WTC11 (cell line): ENCODE data around the gene TRMT2B. TPM values are rescaled to one million over a fixed set of nuclear protein-coding genes. Genes with fewer than 3 reads are reported as not detected.

ENCODE experiments used
- ATAC-seq: fragments of 200-7000 bp; cut with Tn5 transposase; 2 replicates; pipeline ENCODE4 v1.10.0; 2021; ENCODE audit warnings: mild to moderate bottlenecking, moderate library complexity
- Bru-seq: library from RNA; stranded (reverse); fragments of 400-500 nt; gene quantifications from one replicate; lab custom pipeline; 2021; lab: Mats Ljungman, UMichigan
- CTCF ChIA-PET: fragments of 300-600 bp; sonication (Branson Sonifier 250); formaldehyde crosslinking; loops from one replicate; lab custom pipeline; 2021; ENCODE audit warnings: antibody characterized with exemption; lab: Charles Lee
- POLR2A ChIA-PET: fragments of 350-600 bp; sonication (Branson Sonifier 250); formaldehyde crosslinking; loops from one replicate; lab custom pipeline; 2021; ENCODE audit warnings: antibody characterized with exemption; lab: Charles Lee
- DNase-seq: peaks from one replicate; pipeline ENCODE4 v3.0.0; 2021; ENCODE audit warnings: low spot score
- H3K27ac Mint-ChIP-seq: 2 replicates; pipeline ENCODE4 v1.8.0; 2021; ENCODE audit warnings: mixed read lengths
- H3K27me3 Mint-ChIP-seq: 2 replicates; pipeline ENCODE4 v1.8.0; 2021; ENCODE audit warnings: low read depth, mild to moderate bottlenecking, moderate library complexity, mixed read lengths
- H3K36me3 Mint-ChIP-seq: 2 replicates; pipeline ENCODE4 v1.8.0; 2021; ENCODE audit warnings: mixed read lengths
- H3K4me1 Mint-ChIP-seq: 2 replicates; pipeline ENCODE4 v1.8.0; 2022; ENCODE audit warnings: mixed read lengths
- H3K4me3 Mint-ChIP-seq: 2 replicates; pipeline ENCODE4 v1.8.0; 2021; ENCODE audit warnings: mild to moderate bottlenecking, moderate library complexity, mixed read lengths
- H3K9me3 Mint-ChIP-seq: 2 replicates; pipeline ENCODE4 v1.8.0; 2021; ENCODE audit warnings: mixed read lengths
- E2F4 ChIP-seq: sonication (generic); formaldehyde crosslinking; IDR thresholded peaks from 2 replicates; pipeline ENCODE4 v1.8.1; 2022; ENCODE audit warnings: low read depth, mild to moderate bottlenecking, moderate library complexity, missing genetic modification reagents, borderline replicate concordance
- E2F5 ChIP-seq: sonication (generic); formaldehyde crosslinking; IDR thresholded peaks from 2 replicates; pipeline ENCODE4 v1.8.1; 2022; ENCODE audit warnings: mild to moderate bottlenecking, moderate library complexity, missing genetic modification reagents
- EMX1 ChIP-seq: fragments of 250-450 bp; sonication (Bioruptor Pico); IDR thresholded peaks from 2 replicates; pipeline ENCODE4 v1.8.0; 2021; ENCODE audit warnings: mild to moderate bottlenecking
- ETV6 ChIP-seq: sonication (generic); formaldehyde crosslinking; IDR thresholded peaks from 2 replicates; pipeline ENCODE4 v1.8.1; 2022; ENCODE audit warnings: mild to moderate bottlenecking, missing genetic modification reagents
- FOXK1 ChIP-seq: sonication (generic); formaldehyde crosslinking; IDR thresholded peaks from 2 replicates; pipeline ENCODE4 v1.8.0; 2022; ENCODE audit warnings: mild to moderate bottlenecking, moderate library complexity, missing genetic modification reagents
- HMGXB4 ChIP-seq: sonication (generic); formaldehyde crosslinking; IDR thresholded peaks from 2 replicates; pipeline ENCODE4 v1.8.1; 2023; ENCODE audit warnings: mild to moderate bottlenecking, moderate library complexity, missing genetic modification reagents
- JUN ChIP-seq: sonication (generic); formaldehyde crosslinking; IDR thresholded peaks from 2 replicates; pipeline ENCODE4 v1.8.0; 2023; ENCODE audit warnings: mild to moderate bottlenecking, missing genetic modification reagents
- MYBL2 ChIP-seq: sonication (generic); formaldehyde crosslinking; IDR thresholded peaks from 2 replicates; pipeline ENCODE4 v1.8.1; 2023; ENCODE audit warnings: mild to moderate bottlenecking, moderate library complexity, missing genetic modification reagents
- NFATC4 ChIP-seq: fragments of 250-450 bp; sonication (Bioruptor Pico); IDR thresholded peaks from 2 replicates; pipeline ENCODE4 v1.9.0; 2021; ENCODE audit warnings: mild to moderate bottlenecking
- NFE2L1 ChIP-seq: sonication (generic); formaldehyde crosslinking; IDR thresholded peaks from 2 replicates; pipeline ENCODE4 v1.8.1; 2023; ENCODE audit warnings: missing genetic modification reagents
- NFYB ChIP-seq: sonication (generic); formaldehyde crosslinking; conservative IDR thresholded peaks from 2 replicates; pipeline ENCODE4 v1.8.0; 2022; ENCODE audit warnings: low read depth, missing genetic modification reagents
- SP1 ChIP-seq: sonication (generic); formaldehyde crosslinking; conservative IDR thresholded peaks from 2 replicates; pipeline ENCODE4 v1.8.1; 2022; ENCODE audit warnings: missing genetic modification reagents
- USF1 ChIP-seq: sonication (generic); formaldehyde crosslinking; IDR thresholded peaks from 2 replicates; pipeline ENCODE4 v1.8.0; 2022; ENCODE audit warnings: mild to moderate bottlenecking, missing genetic modification reagents
- ZBTB21 ChIP-seq: sonication (generic); formaldehyde crosslinking; IDR thresholded peaks from 2 replicates; pipeline ENCODE4 v1.8.1; 2023; ENCODE audit warnings: mild to moderate bottlenecking, missing genetic modification reagents, borderline replicate concordance
- ZNF416 ChIP-seq: fragments of 250-450 bp; sonication (Bioruptor Pico); IDR thresholded peaks from 2 replicates; pipeline ENCODE4 v1.9.0; 2021; ENCODE audit warnings: mild to moderate bottlenecking, inconsistent platforms
- long read RNA-seq, 3 experiments: library from RNA in 1 of 3; library from capped mRNA in 1 of 3; library from polyadenylated mRNA in 1 of 3; unstranded in 2 of 3; stranded (forward) in 1 of 3; transcript quantifications; one replicate each; pipeline ENCODE4 v2.0.0, GENCODE V29; 2021
- total RNA-seq: library from RNA; stranded (reverse); gene quantifications from 3 replicates; pipeline ENCODE4 v1.2.3, GENCODE V29; 2021

TRMT2B gene
- total RNA-seq (14.3 to 17.3 TPM (median 15.4 TPM) in 3 replicates), Bru-seq, nascent RNA (percentile 60 among the genes with signal in this experiment)
- long read RNA-seq, experiment 1, transcript TRMT2B-206 (13 exons, 3,106 nt), result major isoform, 8 of 78 reads
- long read RNA-seq, experiment 1, partial matches to known transcripts, result 12 of 78 reads
- long read RNA-seq, experiment 1, other reads (novel, unspliced or antisense), result 54 of 78 reads
- long read RNA-seq, experiment 2, partial matches to known transcripts, result 12 of 14 reads
- long read RNA-seq, experiment 2, other reads (novel, unspliced or antisense), result 2 of 14 reads
- long read RNA-seq, experiment 3, partial matches to known transcripts, result 0 of 16 reads
- long read RNA-seq, experiment 3, other reads (novel, unspliced or antisense), result 16 of 16 reads

- Mint-ChIP-seq H3K27me3 (no peaks in the 10 kb centered on the region), H3K36me3 (peaks cover 4% of the 10 kb centered on the region; the same call in 1 of the 2 replicates), H3K4me1 (peaks cover 2% of the 10 kb centered on the region; the same call in 1 of the 2 replicates), H3K4me3 (peak within 1 kb of the TSS; percentile 76), H3K27ac (peak within 1 kb of the TSS; percentile 84), H3K9me3 (peaks cover 5% of the 10 kb centered on the region)
- DNase-seq (peak; percentile 57), ATAC-seq (peak; percentile 90)
- ChIA-PET CTCF (no interaction called here), POLR2A (no interaction called here)
- no peak for TF ChIP-seq ZNF416 (CRISPR knock-in tag)
- no peak for TF ChIP-seq ETV6 (CRISPR knock-in tag)
- 0 out of 2 replicates have a peak, but pooled peaks have one; percentile 13 for TF ChIP-seq FOXK1
- no peak for TF ChIP-seq JUN
- TF ChIP-seq NFE2L1, result no peak
These were observed at the start of gene TRMT2B for GRCh38 chrX:101051549-101052302. Gene TRMT2B, minus strand, starts transcription at chrX:101052111. Its CDS starts 9,822 bp downstream, at chrX:101042289.

- Mint-ChIP-seq H3K4me3 (peak within 1 kb of the TSS; percentile 94), H3K9me3 (no peaks in the 10 kb centered on the region), H3K4me1 (peaks cover 9% of the 10 kb centered on the region), H3K36me3 (peaks cover 14% of the 10 kb centered on the region), H3K27me3 (peaks cover 3% of the 10 kb centered on the region; the same call in 1 of the 2 replicates), H3K27ac (peak within 1 kb of the TSS; percentile 90)
- ChIA-PET POLR2A (interaction anchor here (1.3 to 1.9 kb wide), 2 partner anchors 19 to 169 kb away, joined by 6 to 11 read pairs; partner anchors contain the start of genes TMEM35A and XKRX), CTCF (no interaction called here)
- DNase-seq (peak; percentile 93), ATAC-seq (peak; percentile 100)
- TF ChIP-seq NFATC4 (no peak), MYBL2 (CRISPR knock-in tag) (peak; percentile 71; the same call in 1 of the 2 replicates), SP1 (CRISPR knock-in tag) (peak; percentile 73), NFYB (peak; percentile 56), USF1 (CRISPR knock-in tag) (peak; percentile 30; the same call in 1 of the 2 replicates), ZBTB21 (CRISPR knock-in tag) (no peak), HMGXB4 (no peak), EMX1 (no peak), NFE2L1 (0 out of 2 replicates have a peak, but pooled peaks have one; percentile 38), E2F5 (CRISPR knock-in tag) (0 out of 2 replicates have a peak, but pooled peaks have one; percentile 46), E2F4 (CRISPR knock-in tag) (peak; percentile 49; the same call in 1 of the 2 replicates)
These were observed 45.9 kb upstream of the TRMT2B start, which contains the start of gene CENPI for GRCh38 chrX:101097546-101098453. Gene CENPI, plus strand, starts transcription at chrX:101098204. Its CDS starts 2,867 bp downstream, at chrX:101101071.
